ENCODE data around the gene DAP3.

DNA sequence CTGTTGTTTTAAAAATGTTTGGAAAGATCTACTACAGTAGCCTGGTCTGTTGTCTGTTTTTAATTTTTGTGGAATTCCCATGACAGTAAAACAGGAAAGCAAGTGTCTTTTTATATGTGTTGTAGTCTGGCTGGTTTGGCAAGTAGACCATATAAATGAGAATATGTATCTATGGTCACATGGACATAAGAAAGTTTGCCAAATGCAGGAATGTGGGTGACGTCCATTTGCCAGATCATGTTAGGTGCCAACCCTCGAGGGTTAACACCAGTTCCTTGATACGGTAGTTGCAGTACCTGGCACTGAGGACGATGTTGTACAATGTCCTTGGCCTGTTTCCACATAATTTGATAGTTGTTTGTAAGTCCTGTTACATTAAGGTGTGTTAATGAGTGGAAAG, 6.2 kb downstream of the DAP3 start:
- no peak for TF ChIP-seq NR2F6 (IDR thresholded peaks at IDR 0.05)
- TF ChIP-seq NR2F6 (CRISPR knock-in tag; IDR thresholded peaks at IDR 0.05), result no peak
- no peak for TF ChIP-seq GZF1 (CRISPR knock-in tag; IDR thresholded peaks at IDR 0.05)
- TF ChIP-seq POLR2A (IDR thresholded peaks at IDR 0.05; ENCODE audit: insufficient read depth in 1 of 2, low read depth in 2 of 2, low read length in 2 of 2), result no peak
- TF ChIP-seq, protein P1, sequence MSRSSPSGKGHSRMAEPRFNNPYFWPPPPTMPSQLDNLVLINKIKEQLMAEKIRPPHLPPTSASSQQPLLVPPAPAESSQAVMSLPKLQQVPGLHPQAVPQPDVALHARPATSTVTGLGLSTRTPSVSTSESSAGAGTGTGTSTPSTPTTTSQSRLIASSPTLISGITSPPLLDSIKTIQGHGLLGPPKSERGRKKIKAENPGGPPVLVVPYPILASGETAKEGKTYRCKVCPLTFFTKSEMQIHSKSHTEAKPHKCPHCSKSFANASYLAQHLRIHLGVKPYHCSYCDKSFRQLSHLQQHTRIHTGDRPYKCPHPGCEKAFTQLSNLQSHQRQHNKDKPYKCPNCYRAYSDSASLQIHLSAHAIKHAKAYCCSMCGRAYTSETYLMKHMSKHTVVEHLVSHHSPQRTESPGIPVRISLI (CRISPR knock-in tag; IDR thresholded peaks at IDR 0.05; ENCODE audit: borderline replicate concordance), result no peak
- TF ChIP-seq ZNF781 (CRISPR knock-in tag; IDR thresholded peaks at IDR 0.05; ENCODE audit: borderline replicate concordance, not compliant biosample characterization), result no peak
- no peak for TF ChIP-seq ZNF747 (CRISPR knock-in tag; IDR thresholded peaks at IDR 0.05; ENCODE audit: borderline replicate concordance)
- TF ChIP-seq, protein P2, sequence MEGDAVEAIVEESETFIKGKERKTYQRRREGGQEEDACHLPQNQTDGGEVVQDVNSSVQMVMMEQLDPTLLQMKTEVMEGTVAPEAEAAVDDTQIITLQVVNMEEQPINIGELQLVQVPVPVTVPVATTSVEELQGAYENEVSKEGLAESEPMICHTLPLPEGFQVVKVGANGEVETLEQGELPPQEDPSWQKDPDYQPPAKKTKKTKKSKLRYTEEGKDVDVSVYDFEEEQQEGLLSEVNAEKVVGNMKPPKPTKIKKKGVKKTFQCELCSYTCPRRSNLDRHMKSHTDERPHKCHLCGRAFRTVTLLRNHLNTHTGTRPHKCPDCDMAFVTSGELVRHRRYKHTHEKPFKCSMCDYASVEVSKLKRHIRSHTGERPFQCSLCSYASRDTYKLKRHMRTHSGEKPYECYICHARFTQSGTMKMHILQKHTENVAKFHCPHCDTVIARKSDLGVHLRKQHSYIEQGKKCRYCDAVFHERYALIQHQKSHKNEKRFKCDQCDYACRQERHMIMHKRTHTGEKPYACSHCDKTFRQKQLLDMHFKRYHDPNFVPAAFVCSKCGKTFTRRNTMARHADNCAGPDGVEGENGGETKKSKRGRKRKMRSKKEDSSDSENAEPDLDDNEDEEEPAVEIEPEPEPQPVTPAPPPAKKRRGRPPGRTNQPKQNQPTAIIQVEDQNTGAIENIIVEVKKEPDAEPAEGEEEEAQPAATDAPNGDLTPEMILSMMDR (CRISPR knock-in tag; IDR thresholded peaks at IDR 0.05), result no peak
- TF ChIP-seq, protein P3, sequence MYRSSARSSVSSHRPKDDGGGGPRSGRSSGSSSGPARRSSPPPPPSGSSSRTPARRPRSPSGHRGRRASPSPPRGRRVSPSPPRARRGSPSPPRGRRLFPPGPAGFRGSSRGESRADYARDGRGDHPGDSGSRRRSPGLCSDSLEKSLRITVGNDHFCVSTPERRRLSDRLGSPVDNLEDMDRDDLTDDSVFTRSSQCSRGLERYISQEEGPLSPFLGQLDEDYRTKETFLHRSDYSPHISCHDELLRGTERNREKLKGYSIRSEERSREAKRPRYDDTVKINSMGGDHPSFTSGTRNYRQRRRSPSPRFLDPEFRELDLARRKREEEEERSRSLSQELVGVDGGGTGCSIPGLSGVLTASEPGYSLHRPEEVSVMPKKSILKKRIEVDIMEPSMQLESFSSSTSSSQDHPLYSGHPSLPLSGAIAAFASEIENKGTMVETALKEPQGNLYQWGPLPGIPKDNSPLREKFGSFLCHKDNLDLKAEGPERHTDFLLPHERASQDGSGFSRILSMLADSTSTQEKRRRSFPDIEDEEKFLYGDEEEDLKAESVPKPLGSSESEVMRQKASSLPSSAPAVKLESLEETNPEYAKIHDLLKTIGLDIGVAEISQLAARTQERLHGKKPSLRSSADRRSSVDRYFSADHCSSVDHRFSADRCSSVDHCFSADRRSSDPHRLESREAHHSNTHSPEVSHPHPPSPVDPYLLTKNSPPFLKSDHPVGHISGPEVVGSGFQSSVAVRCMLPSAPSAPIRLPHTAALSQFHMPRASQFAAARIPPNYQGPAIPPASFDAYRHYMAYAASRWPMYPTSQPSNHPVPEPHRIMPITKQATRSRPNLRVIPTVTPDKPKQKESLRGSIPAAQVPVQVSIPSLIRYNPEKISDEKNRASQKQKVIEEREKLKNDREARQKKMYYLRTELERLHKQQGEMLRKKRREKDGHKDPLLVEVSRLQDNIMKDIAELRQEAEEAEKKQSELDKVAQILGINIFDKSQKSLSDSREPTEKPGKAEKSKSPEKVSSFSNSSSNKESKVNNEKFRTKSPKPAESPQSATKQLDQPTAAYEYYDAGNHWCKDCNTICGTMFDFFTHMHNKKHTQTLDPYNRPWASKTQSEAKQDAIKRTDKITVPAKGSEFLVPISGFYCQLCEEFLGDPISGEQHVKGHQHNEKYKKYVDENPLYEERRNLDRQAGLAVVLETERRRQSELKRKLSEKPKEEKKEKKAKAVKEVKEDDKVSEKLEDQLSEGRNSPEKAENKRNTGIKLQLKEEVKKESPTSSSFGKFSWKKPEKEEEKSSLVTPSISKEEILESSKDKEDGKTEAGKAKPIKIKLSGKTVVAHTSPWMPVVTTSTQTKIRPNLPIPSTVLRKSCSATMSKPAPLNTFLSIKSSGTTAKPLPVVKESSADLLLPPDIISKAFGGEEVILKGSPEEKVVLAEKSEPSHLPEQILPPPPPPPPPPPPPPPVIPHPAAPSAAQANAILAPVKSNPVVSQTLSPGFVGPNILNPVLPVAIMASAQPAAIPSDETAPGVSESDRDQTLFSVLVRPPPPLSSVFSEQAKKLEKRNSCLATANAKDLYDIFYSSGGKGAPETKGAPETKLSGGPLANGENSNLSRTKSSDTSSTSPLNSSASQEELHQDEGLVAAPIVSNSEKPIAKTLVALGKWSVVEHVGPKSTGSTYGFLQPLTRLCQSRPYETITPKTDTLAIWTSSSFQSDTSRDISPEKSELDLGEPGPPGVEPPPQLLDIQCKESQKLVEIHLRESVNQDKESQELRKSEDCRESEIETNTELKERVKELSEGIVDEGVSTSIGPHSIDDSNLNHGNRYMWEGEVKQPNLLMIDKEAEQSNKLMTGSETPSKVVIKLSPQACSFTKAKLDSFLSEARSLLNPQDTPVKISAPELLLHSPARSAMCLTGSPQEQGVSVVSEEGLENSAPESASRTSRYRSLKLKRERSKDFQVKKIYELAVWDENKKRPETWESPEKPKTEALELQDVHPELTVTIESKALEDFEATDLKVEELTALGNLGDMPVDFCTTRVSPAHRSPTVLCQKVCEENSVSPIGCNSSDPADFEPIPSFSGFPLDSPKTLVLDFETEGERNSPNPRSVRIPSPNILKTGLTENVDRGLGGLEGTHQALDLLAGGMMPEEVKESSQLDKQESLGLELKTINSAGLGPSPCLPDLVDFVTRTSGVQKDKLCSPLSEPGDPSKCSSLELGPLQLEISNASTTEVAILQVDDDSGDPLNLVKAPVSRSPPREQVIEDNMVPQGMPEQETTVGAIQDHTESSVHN (CRISPR knock-in tag; IDR thresholded peaks at IDR 0.05), result no peak
- no peak for TF ChIP-seq FOSL1 (CRISPR knock-in tag; IDR thresholded peaks at IDR 0.05; ENCODE audit: borderline replicate concordance)
- TF ChIP-seq TEAD2 (CRISPR knock-in tag; IDR thresholded peaks at IDR 0.05), result no peak
- no peak for TF ChIP-seq ZNF75D (CRISPR knock-in tag; IDR thresholded peaks at IDR 0.05; ENCODE audit: borderline replicate concordance)
- TF ChIP-seq ASH2L (IDR thresholded peaks at IDR 0.05; ENCODE audit: insufficient read length, low read depth, low read length), result no peak
- TF ChIP-seq CBX5 (CRISPR knock-in tag; IDR thresholded peaks at IDR 0.05; ENCODE audit: borderline replicate concordance), result no peak
- no peak for TF ChIP-seq ARNTL (CRISPR knock-in tag; IDR thresholded peaks at IDR 0.05)
